CD14-positive monocyte (primary cell): ENCODE data around the gene AGO3. TPM values are rescaled to one million over a fixed set of nuclear protein-coding genes. Genes with fewer than 3 reads are reported as not detected.
A peak's percentile ranks its signal among the peaks of the same experiment; 100 is the strongest.

ENCODE experiments used
- DNase-seq, 3 donors: peaks; one replicate each; pipeline ENCODE4 v3.0.0-alpha.2; 2011 to 2022
- H2AFZ ChIP-seq: 2 replicates; pipeline ENCODE4 v1.6.0; 2012; ENCODE audit warnings: mild to moderate bottlenecking, low read depth, low read length, inconsistent platforms; ENCODE audit not compliant: insufficient read depth, poor library complexity, severe bottlenecking
- H3K27ac ChIP-seq, 2 donors: 1 replicate in 1 of 2; 2 replicates in 1 of 2; pipeline ENCODE4 v1.5.1; 2012 to 2013; ENCODE audit warnings: low read length in 2 of 2, control low read depth in 1 of 2, inconsistent platforms in 1 of 2, low read depth in 1 of 2, mild to moderate bottlenecking in 1 of 2
- H3K27me3 ChIP-seq, 2 donors: one replicate each; pipeline versions ENCODE4 v1.6.0 to v1.6.1; 2011 to 2013; ENCODE audit warnings: low read length in 2 of 2; ENCODE audit not compliant: control insufficient read depth in 2 of 2, insufficient read depth in 2 of 2
- H3K36me3 ChIP-seq, 2 donors: replicated peaks in 1 of 2; 1 replicate in 1 of 2; 2 replicates in 1 of 2; pipeline versions ENCODE4 v1.5.1 to v1.6.1; 2012 to 2013; ENCODE audit warnings: low read length in 2 of 2, control low read depth in 1 of 2, inconsistent platforms in 1 of 2, mild to moderate bottlenecking in 1 of 2; ENCODE audit not compliant: insufficient read depth in 2 of 2, control insufficient read depth in 1 of 2
- H3K4me1 ChIP-seq, 2 donors: 1 replicate in 1 of 2; 2 replicates in 1 of 2; pipeline versions ENCODE4 v1.5.1 to v1.6.1; 2012 to 2013; ENCODE audit warnings: low read length in 2 of 2, control low read depth in 1 of 2, inconsistent platforms in 1 of 2, mild to moderate bottlenecking in 1 of 2, moderate library complexity in 1 of 2; ENCODE audit not compliant: insufficient read depth in 2 of 2, control insufficient read depth in 1 of 2
- H3K4me2 ChIP-seq: replicated peaks from 2 replicates; pipeline ENCODE3; 2012; ENCODE audit warnings: low read length, moderate library complexity, mild to moderate bottlenecking; ENCODE audit not compliant: poor library complexity, severe bottlenecking; ENCODE audit errors: extremely low read depth
- H3K4me3 ChIP-seq, 3 experiments: fragments of 200-600 bp in 1 of 3; sonication (generic) in 1 of 3; replicated peaks in 1 of 3; 1 replicate in 2 of 3; 2 replicates in 1 of 3; pipeline ENCODE4 v1.5.1; 2011 to 2013; ENCODE audit warnings: low read length in 3 of 3, mild to moderate bottlenecking in 3 of 3, control low read depth in 2 of 3, low read depth in 2 of 3, inconsistent platforms in 1 of 3, moderate library complexity in 1 of 3
- H3K79me2 ChIP-seq: 2 replicates; pipeline ENCODE4 v1.6.0; 2012; ENCODE audit warnings: mild to moderate bottlenecking, control low read depth, inconsistent platforms, low read length, moderate library complexity; ENCODE audit not compliant: insufficient read depth
- H3K9ac ChIP-seq: 2 replicates; pipeline ENCODE4 v1.6.0; 2017; ENCODE audit warnings: low read length, mild to moderate bottlenecking; ENCODE audit not compliant: insufficient read depth, poor library complexity, severe bottlenecking
- H3K9me3 ChIP-seq, 2 donors: replicated peaks in 1 of 2; 1 replicate in 1 of 2; 2 replicates in 1 of 2; pipeline versions ENCODE4 v1.5.1 to v1.6.1; 2012 to 2013; ENCODE audit warnings: low read length in 2 of 2, control low read depth in 1 of 2; ENCODE audit not compliant: control insufficient read depth in 1 of 2, insufficient read depth in 1 of 2
- H4K20me1 ChIP-seq: 2 replicates; pipeline ENCODE4 v1.6.0; 2012; ENCODE audit warnings: mild to moderate bottlenecking, low read length, control low read depth, moderate library complexity; ENCODE audit not compliant: insufficient read depth
- H3K27ac Mint-ChIP-seq, 7 donors: one replicate each; pipeline ENCODE4 v1.8.0; 2020; ENCODE audit warnings: mild to moderate bottlenecking in 7 of 7, mixed read lengths in 7 of 7, moderate library complexity in 6 of 7, inconsistent platforms in 2 of 7
- H3K27me3 Mint-ChIP-seq, 3 donors: one replicate each; pipeline ENCODE4 v1.8.0; 2021 to 2022; ENCODE audit warnings: low read depth in 3 of 3, mild to moderate bottlenecking in 3 of 3, mixed read lengths in 3 of 3, moderate library complexity in 3 of 3, inconsistent platforms in 1 of 3
- H3K36me3 Mint-ChIP-seq, 2 donors: one replicate each; pipeline ENCODE4 v1.8.0; 2020; ENCODE audit warnings: mixed read lengths in 2 of 2, inconsistent platforms in 1 of 2, mild to moderate bottlenecking in 1 of 2
- H3K4me1 Mint-ChIP-seq: one replicate; pipeline ENCODE4 v1.8.0; 2020; ENCODE audit warnings: mild to moderate bottlenecking, mixed read lengths
- H3K4me3 Mint-ChIP-seq, 2 donors: one replicate each; pipeline ENCODE4 v1.8.0; 2020; ENCODE audit warnings: mild to moderate bottlenecking in 2 of 2, mixed read lengths in 2 of 2, moderate library complexity in 1 of 2
- H3K9me3 Mint-ChIP-seq, 7 donors: one replicate each; pipeline ENCODE4 v1.8.0; 2020 to 2022; ENCODE audit warnings: mixed read lengths in 7 of 7, mild to moderate bottlenecking in 6 of 7, moderate library complexity in 6 of 7, inconsistent platforms in 2 of 7
- CTCF ChIP-seq: fragments of 200-600 bp; IDR thresholded peaks from one replicate; pipeline ENCODE4 v1.8.0; 2022; ENCODE audit warnings: antibody characterized with exemption, mild to moderate bottlenecking
- WGBS: methylation state at CpG from one replicate; pipeline ENCODE4 v1.1.5; 2013; ENCODE audit warnings: missing lambda C conversion rate; ENCODE audit not compliant: insufficient coverage; 5-methylcytosine and 5-hydroxymethylcytosine counted together
- intact Hi-C, 2 donors: fragments of 100-400 bp; cut with micrococcal nuclease; formaldehyde crosslinking; loops; one replicate each; pipeline versions ENCODE4 v1.15.0 to v1.15.1; 2023
- polyA plus RNA-seq, 3 donors: library from polyadenylated mRNA; depleted of rRNA in 1 of 3; unstranded in 2 of 3; stranded (reverse) in 1 of 3; fragments of 300-500 nt in 2 of 3; fragments of >200 nt in 1 of 3; fragmentation: Illumina TruSeq in 2 of 3; gene quantifications; 1 replicate in 2 of 3; 2 replicates in 1 of 3; pipeline ENCODE4 v1.2.3, GENCODE V29; 2012 to 2021

The AGO3 gene
- polyA plus RNA-seq, 3 donors = 6.3 to 9.0 (median 8.3) TPM

GRCh38 chr1:35894656-35895055 is 36.2 kb upstream of the AGO3 start:
- peak in 2 of 3 donors; percentile 24 to 43 for DNase-seq
- Histone ChIP-seq H3K36me3 (peaks cover 65 to 82% of the 10 kb centered on the region in 2 donors), H3K79me2 (peaks cover 33% of the 10 kb centered on the region), H3K9me3 (no peaks in the 10 kb centered on the region), H3K4me3 (peak overlapping the region in 1 of 3 experiments; percentile 21), H3K27ac (peak overlapping the region; percentile 84 to 92), H2AFZ (no peak overlapping the region), H3K27me3 (no peaks in the 10 kb centered on the region), H3K9ac (no peak overlapping the region), H4K20me1 (no peaks in the 10 kb centered on the region), H3K4me2 (peak overlapping the region; percentile 34), H3K4me1 (peaks cover 30 to 38% of the 10 kb centered on the region in 2 donors)
- intact Hi-C loops = loop anchor here in 1 of 2 donors (5.0 kb wide), 1 partner anchor 38 kb away; the partner anchor contains the start of gene AGO3
- no peak for TF ChIP-seq CTCF
- Mint-ChIP-seq H3K27me3 (no peaks in the 10 kb centered on the region), H3K9me3 (peaks cover 0 to 2% (median 0%) of the 10 kb centered on the region in 7 donors), H3K27ac (peak overlapping the region; percentile 94 to 99 (median 98)), H3K36me3 (peaks cover 73 to 85% of the 10 kb centered on the region in 2 donors), H3K4me3 (peak overlapping the region; percentile 7 to 55), H3K4me1 (peaks cover 36% of the 10 kb centered on the region)
- no CpG with 5 or more reads among the region's 1 CpG for WGBS

- intact Hi-C loops = no loop called here
- Histone ChIP-seq H3K27ac (peak overlapping the region in 1 of 2 donors; percentile 78), H3K9me3 (no peaks in the 10 kb centered on the region), H3K36me3 (peaks cover 61 to 86% of the 10 kb centered on the region in 2 donors), H3K9ac (no peak overlapping the region), H3K79me2 (peaks cover 4% of the 10 kb centered on the region), H4K20me1 (peaks cover 3% of the 10 kb centered on the region), H3K27me3 (no peaks in the 10 kb centered on the region), H3K4me2 (peak overlapping the region; percentile 23), H3K4me3 (no peak overlapping the region), H2AFZ (no peak overlapping the region), H3K4me1 (peaks cover 20 to 24% of the 10 kb centered on the region in 2 donors)
- H3K9me3 Mint-ChIP-seq = peaks cover 0 to 2% (median 0%) of the 10 kb centered on the region in 7 donors
- TF ChIP-seq CTCF = peak; percentile 18
- H3K36me3 Mint-ChIP-seq = peaks cover 73 to 90% of the 10 kb centered on the region in 2 donors
- peak overlapping the region in 6 of 7 donors; percentile 48 to 89 (median 71) for H3K27ac Mint-ChIP-seq
- DNase-seq = no peak
- H3K4me1 Mint-ChIP-seq = peaks cover 20% of the 10 kb centered on the region
- H3K4me3 Mint-ChIP-seq = no peak overlapping the region
- peaks cover 0 to 2% (median 2%) of the 10 kb centered on the region in 3 donors for H3K27me3 Mint-ChIP-seq
Observed at GRCh38 chr1:35899941-35900340, 31.0 kb upstream of the AGO3 start.
